Colon (tissue), 2 donors: ENCODE data around the gene CLCA2.

Source experiments
- FAIRE-seq: peaks from 2 replicates; lab custom pipeline; 2012; peaks lifted over from hg19 to GRCh38; lab: Jason Lieb, UNC
- donor health status: control.
- donor health status: control.

Gene CLCA2, protein sequence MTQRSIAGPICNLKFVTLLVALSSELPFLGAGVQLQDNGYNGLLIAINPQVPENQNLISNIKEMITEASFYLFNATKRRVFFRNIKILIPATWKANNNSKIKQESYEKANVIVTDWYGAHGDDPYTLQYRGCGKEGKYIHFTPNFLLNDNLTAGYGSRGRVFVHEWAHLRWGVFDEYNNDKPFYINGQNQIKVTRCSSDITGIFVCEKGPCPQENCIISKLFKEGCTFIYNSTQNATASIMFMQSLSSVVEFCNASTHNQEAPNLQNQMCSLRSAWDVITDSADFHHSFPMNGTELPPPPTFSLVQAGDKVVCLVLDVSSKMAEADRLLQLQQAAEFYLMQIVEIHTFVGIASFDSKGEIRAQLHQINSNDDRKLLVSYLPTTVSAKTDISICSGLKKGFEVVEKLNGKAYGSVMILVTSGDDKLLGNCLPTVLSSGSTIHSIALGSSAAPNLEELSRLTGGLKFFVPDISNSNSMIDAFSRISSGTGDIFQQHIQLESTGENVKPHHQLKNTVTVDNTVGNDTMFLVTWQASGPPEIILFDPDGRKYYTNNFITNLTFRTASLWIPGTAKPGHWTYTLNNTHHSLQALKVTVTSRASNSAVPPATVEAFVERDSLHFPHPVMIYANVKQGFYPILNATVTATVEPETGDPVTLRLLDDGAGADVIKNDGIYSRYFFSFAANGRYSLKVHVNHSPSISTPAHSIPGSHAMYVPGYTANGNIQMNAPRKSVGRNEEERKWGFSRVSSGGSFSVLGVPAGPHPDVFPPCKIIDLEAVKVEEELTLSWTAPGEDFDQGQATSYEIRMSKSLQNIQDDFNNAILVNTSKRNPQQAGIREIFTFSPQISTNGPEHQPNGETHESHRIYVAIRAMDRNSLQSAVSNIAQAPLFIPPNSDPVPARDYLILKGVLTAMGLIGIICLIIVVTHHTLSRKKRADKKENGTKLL

DNA sequence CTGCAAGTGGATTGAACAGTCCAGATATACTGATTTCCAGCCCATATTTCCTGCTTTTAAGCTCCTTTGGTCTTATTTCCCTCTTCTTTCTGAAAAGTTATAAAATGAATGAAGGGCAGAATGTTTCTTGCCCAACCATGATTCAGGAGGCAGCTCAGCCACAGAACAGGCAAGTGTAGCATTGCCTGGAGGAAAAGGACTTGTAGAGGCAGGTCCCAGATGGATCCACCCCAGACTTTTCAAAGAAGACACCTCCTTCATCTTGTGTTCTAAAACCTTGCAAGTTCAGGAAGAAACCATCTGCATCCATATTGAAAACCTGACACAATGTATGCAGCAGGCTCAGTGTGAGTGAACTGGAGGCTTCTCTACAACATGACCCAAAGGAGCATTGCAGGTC is at the start of gene CLCA2:
Gene CLCA2 (plus strand): TSS at position 299 of the 400 bp plus-strand sequence. CDS start 77 bp downstream, at position 376.
- FAIRE-seq = no peak

DNA sequence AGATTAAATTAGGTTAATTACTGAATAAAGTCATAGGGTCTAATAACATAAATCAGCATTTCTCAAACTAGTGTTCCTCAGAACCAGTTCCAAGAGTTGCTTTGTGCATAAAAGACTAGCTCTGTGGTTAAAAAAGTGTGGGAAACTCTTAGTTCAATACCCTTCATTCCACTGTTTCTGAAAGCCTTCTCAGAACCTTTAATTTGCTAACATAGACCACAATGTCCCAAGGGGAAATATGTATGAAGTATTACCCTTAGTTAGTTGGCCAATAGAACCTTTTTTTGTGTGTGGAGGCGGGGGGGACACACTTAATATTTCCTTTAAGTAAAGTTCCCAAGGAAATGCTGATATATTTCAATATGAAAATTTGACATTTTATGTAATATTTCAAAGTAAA is 48.3 kb upstream of the CLCA2 start:
- FAIRE-seq = no peak

DNA sequence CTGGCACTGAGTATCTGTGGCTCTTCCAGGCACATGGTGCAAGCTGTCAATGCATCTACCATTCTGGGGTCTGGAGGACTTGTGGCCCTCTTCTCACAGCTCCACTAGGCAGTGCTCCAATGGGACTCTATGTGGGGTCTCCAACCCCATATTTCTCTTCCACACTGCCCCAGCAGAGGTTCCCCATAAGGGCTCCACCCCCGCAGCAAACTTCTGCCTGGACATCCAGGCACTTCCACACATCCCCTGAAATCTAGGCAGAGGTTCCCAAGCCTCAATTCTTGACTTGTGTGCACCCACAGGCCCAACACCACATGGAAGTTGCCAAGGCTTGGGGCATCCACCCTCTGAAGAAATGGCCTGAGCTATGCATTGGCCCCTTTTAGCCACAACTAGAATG is 46.6 kb upstream of the CLCA2 start:
- FAIRE-seq = no peak

DNA sequence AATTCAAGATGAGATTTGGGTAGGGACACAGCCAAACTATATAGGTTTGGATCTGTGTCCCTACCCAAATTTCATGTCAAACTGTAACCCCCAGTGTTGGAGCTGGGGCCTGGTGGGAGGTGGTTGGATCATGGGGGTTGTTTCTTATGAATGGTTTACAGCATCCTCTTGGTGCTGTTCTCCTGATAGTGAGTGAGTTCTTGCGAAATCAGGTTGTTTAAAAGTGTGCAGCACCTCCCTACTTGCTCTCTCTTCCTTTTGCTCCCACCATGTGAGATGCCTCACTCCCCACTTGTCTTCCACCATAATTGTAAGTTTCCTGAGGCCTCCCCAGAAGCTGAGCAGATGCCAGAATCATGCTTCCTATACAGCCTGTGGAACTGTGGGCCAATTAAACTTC is 45.2 kb upstream of the CLCA2 start:
- FAIRE-seq = no peak

DNA sequence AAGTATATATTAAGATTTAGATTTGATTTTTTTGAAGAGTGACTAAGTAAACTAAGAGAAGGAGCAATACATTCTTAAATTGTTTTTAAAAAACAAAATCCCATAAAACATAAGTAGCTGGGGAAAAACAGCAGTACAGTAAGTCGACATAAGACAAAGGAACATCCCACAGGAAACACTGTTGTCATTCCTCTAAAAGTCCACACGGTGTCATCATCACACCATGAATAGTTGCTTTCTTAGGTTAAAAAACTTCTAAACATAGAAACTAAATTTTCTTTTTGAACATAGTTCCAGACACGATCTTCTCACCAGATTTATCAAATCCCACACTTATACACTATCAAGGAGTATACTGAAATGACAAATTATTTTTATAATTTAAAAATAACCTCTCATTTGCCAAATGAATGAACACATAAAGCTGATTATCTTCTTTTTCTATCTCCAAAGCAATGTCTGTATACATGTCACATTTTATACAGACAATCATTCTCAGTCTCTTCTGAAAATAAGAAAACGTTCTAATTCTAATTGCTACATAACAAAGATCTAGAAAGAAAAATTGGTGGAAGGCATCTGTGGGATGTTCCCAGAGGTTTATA is 43.6 kb upstream of the CLCA2 start:
- FAIRE-seq = peak; percentile 90

DNA sequence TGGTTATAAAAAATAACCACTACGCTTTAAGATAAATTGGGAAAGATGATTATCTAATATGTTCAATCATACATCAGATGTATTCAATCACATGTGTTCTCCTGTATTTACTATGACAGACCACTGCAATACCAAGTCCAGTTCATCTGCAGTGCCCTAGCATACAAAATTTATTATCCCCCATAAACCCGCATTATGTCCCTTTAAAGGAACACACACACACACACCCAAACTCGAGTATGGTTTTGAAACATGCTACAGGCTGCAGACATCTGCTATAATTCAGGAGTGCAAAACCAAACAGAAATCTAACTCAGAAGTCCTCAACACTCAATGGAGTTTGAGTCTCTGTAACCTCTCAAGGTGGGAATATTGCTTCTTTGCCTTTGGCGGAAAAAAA is 42.7 kb upstream of the CLCA2 start:
- FAIRE-seq = no peak

DNA sequence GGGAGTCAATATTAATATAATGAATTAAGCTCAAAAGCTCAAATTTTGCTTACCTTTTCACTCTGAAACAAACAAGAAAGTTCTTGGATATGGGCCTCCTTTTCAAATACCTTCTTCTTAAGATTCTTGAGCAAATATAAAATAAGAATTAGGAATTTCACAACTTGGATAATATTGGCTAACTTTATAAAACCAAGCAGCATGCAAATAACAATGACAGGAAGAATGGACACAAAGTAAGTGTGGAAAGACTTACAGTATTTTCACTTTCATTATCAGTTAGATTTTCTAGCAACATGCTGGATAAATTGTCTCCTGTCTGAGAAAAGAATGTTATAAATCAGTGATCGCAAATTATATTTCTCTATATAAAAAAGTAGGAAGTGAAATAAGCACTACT is 41.1 kb upstream of the CLCA2 start:
- no peak for FAIRE-seq

DNA sequence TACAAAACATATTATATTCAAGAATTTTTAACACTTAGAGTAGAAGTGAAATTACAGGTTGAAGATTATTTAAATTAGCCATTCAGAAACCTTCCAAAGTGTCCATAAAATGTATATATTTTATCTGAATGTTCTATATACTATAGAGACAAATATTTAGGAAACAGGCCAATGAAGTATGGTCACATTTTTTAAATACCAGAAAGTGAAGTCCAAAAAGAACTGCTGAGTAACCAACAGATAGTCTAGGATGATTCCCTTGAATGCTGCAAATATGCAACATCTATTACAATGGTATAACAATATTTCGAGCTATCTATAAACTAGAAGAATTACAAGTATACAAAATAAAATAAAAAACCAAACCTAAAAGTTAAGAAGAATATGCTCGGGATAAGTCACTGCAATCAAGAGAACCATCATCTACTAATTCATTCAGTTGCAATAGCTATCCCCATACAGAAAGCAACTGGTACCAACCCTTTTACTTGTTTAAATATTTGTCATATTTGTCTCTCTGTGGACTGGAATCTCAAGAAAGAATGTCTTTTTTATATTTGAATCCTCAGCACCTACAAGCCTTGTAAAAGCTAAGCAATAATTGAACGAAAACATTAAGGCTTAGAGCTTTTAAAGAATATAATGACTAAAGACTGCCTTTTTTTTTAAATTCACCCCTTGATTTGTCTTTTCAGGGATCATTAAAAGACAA is 35.9 kb upstream of the CLCA2 start:
- peak; percentile 70 for FAIRE-seq

DNA sequence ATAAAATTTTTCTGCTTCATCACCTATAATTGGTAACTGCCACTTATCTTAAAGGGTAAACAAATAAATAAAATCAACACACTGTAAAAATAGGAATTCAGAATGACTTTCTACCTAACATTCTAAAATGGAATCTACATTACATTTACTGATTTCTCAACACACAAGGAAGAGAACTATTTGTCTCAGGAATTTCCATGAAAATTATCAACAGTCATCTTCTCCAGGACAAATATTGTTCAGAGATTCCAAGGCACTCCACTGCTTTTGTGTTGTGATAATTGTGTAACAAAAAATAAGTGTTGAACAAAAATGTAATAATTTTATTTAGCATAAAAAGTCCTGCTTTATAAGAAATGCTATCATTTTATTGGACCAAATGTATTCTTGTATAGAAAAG is 35.2 kb upstream of the CLCA2 start:
- no peak for FAIRE-seq

DNA sequence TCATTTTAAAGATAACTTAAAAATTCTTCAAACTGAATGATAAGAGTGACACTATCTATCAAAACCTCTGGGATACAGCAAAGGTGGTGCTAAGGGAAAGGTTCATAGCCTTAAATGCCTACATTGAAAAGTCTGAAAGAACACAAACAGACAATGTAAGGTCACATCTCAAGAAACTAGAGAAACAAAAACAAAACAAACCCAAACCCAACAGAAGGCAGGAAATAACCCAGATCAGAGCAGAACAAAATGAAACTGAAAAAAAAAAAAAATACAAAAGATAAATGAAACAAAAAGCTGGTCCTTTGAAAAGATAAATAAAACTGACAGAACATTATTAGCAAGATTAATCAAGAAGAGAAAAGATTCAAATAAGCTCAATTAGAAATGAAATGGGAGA is 34.7 kb upstream of the CLCA2 start:
- FAIRE-seq = peak; percentile 90

DNA sequence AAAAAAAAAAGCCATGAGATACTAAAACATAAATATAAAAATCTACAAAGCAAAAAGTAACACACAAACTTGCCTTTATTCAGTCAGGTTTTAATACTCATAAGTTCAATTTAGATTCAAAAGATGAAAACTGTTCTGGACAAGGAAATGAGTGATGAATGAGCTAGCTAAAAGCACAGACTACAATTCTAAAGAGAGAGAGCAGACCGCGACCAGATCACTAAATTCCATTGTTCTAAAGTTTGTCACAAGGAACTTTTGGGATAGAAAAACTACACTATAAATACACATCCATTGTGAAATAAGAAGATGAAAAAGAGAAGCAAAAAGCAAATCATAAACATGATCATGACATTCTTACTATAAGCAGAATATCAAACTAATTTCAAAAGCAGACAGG is 29.6 kb upstream of the CLCA2 start:
- no peak for FAIRE-seq

DNA sequence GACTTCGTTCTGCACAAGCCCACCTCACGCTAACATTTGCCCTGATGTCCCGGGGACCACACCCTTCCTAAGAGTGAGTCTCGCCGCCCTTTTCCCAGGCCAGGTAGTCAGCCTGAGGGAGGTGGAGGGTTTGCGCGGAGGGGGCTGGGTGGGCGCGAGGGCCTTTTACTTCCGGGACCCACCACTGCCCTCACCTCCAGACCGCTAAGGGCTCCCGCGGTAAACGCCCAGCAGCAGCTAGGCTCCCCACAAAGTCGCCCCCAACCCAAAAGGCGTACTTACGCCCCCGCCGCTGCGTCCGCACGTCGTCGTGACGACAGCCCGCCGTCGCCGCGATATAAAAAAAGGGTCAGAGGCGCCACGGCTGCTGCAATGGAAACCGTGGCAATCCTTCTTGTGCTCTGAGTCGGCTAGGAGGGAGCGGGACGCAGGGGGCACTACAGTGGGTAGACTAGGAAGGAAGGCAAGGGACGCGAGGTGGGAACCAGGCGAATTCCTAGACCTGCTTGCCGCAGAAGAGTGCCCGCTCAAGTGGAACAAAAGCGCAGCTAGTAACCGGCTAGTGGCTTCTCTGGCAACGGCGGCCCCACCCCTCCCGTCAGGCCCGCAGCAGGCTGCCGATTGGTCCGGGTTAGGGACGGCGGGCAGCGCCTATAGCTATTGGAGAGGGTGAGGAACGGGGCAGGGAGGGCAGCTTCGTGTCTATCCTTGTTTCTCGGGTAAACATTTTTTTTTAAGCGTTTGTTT is 28.0 kb upstream of the CLCA2 start, which contains the start of gene ODF2L:
Gene ODF2L (minus strand): TSS at position 573 of the 747 bp plus-strand sequence. CDS start 9,296 bp downstream, outside the sequence.
- peak; percentile 21 for FAIRE-seq

DNA sequence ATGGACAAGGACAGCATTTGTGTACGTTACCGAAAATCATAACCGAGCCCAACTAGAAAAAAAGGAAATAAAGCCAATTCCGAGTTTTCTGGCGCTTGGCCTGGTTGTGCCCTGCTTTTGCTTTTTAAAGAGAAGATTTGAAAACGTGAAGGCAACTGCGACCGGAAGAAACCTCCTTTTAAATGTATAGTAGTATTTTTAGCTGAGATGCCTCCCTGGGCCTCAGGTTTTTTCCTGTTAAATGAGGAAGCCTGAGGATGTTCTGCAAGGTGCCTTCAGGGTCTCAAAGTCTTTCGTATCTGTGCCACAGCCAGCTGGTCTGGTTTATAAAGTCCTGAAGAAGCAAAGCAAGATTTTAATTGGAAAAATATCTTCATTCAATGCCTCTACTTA is 27.5 kb upstream of the CLCA2 start:
- no peak for FAIRE-seq

DNA sequence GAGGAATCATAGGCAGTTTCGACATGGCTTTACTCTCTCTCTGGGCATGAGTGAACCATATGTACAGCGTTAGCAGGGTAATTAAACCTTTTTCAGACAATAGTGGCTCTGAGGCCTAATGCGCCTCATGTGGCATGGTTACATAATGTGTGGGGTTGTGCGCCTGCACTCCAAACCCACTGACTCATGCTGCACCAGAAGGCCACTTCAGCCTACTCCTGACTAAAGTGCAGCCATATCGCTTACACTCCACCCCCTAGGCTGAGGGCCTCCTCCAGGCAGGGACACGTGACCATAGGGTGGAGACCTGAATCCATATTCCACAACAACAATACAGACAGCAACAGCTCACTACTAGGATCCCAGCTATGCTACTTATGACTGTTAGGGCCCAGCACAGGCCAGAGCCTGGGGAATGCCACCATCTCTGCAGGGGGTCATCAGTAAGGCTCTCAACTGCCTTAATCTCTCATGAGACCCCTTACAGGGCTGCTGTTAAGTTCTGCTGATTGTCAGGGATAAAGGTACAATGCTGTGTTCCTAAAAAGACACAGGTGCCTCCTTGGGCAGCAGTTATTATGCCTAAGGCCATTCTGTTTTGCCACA is 14.5 kb upstream of the CLCA2 start:
- no peak for FAIRE-seq

DNA sequence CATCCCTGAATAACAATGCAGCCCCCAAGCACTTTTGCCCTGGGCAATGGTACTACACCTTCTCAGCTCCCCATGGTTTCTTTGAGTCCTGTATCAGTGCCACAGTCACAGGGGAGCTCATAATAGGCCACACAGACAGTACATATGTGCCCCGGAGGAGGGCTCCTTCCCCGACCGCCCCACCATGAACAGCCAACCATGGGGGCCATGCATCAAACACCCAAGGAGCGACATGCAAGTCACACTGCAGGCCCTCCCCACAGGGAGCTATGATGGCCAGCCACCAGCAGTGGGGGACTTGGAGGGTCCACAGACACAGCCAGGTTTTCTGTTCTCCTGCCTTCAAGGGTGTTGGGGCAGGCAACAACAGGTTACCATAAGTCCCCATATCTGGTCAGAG is 13.1 kb upstream of the CLCA2 start:
- no peak for FAIRE-seq

DNA sequence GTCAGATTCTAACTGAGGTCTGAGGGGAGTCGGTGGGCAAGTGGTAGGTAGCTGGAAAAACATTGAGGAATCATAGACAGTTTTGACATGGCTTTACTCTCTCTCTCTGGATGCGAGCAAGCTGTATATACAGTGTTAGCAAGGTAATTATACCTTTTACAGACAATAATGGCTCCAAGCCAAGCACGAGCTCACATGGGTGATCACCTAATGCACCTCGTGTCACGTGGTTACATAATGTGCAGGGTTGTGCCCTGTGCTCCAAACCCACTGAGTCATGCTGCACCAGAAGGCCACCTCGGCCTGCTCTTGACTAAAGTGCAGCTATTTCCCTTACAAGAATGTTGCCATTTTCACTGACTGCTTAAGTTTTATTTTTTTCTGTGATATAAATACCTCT is 7.6 kb upstream of the CLCA2 start:
- no peak for FAIRE-seq

DNA sequence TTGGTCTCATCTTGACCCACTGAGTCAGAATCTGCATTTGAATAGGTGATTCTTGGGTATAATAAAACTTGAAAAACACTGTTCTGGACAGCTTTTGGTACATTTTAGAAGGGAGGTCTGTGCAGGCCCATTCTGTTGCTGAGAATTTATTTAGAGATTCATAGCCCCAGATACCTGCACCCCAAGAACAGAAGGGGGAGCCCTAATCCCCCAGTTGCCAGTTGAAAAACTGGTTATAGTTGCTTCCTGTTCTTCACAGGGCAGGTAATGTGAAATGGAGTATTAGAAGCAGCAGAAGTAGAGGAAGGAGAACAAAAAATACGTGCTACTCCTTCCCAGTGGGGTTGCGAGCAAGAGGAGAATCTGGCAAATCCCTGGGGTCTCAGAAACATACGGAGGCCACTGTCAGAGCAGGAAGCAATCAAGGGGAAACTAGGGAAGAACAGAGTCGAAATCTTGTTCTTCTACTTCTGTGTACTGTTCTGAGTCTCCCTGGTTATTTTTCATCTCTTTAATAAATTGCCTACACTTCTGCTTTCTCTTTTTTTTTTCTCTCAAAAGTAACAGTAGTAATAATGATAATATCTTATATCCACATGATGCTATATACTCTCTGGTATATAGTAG is 4.6 kb upstream of the CLCA2 start:
- no peak for FAIRE-seq

DNA sequence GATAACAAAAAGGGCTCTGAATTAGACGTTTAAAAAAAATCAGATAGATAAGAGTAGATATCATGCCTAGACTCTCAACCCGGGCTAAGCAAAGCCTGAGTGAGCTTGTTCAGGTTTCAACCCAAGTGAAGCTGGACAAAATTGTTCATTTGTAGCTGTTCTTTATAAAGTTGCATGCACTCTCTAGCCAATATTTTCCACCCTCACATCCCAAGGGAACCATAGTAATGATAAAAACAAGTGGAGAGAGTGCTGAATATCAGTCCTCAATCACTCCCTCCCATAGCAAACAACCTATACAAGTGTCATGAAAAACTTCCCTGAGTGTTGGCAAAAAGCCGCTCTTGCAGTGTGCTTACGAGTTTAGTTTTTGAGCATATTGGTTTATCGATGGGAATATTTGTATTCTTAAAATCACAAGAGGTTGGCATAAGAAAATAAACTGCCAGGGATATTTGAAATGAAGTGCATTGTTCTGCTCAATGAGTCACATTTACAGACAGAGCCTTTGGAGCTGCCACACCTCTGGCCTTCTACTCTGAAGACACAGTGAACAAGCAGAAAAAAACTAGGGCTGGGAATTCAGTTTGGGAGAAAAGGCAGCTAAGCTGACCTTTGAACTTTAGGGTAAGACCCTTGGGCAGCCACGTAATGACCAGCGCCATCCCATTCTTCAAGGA is 2.2 kb upstream of the CLCA2 start:
- FAIRE-seq = no peak

DNA sequence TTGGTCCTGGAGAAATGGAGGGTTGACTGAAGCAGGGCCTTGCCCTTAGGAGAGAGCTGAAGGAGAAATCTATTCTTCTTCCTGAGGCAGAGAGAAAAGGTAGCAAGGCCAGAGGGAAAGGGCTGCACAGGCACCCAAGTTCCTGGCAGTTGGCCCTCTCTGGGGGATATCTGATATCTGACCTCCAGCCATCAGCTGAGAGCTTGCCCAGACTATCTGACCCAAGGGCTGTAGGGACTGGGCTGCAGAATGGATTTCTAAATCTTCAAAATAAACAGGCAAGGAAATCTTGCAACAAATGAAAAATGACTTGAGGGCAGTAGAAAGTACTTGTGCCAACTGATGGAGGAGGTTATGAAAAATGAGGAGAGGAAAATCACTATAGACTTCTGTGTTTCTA is 498 bp upstream of the CLCA2 start:
- FAIRE-seq = no peak
